H1 (cell line): ENCODE results near the gene UGT1A10. TPM values are rescaled to one million over a fixed set of nuclear protein-coding genes. Genes with fewer than 3 reads are reported as not detected.

Experiments
- CTCF ChIA-PET: fragments of 300-600 bp; sonication (Branson Sonifier 250); formaldehyde crosslinking; loops from one replicate; lab custom pipeline; 2021; ENCODE audit not compliant: partially characterized antibody; lab: Charles Lee
- POLR2A ChIA-PET: fragments of 300-600 bp; sonication (Branson Sonifier 250); formaldehyde crosslinking; loops from one replicate; lab custom pipeline; 2021; ENCODE audit warnings: inconsistent platforms; ENCODE audit not compliant: partially characterized antibody; lab: Charles Lee
- DNase-seq, 2 experiments: peaks; one replicate each; pipeline versions ENCODE4 v3.0.0 to v3.0.0-alpha.2; 2010 to 2022; ENCODE audit warnings: low spot score in 2 of 2, low read depth in 1 of 2, mixed read lengths in 1 of 2
- FAIRE-seq: peaks from 2 replicates; lab custom pipeline; 2011; peaks lifted over from hg19 to GRCh38; lab: Jason Lieb, UNC
- H2AFZ ChIP-seq: 2 replicates; pipeline ENCODE4 v1.8.1; 2012; ENCODE audit warnings: low read length, inconsistent platforms
- H2AK5ac ChIP-seq: 2 replicates; pipeline ENCODE4 v1.6.1; 2013; ENCODE audit warnings: low read depth, low read length
- H2BK120ac ChIP-seq: replicated peaks from 2 replicates; pipeline ENCODE3; 2013; ENCODE audit warnings: low read depth, low read length, inconsistent platforms
- H2BK12ac ChIP-seq: 2 replicates; pipeline ENCODE4 v1.6.1; 2013; ENCODE audit warnings: low read depth, low read length
- H2BK15ac ChIP-seq: 2 replicates; pipeline ENCODE4 v1.6.1; 2013; ENCODE audit warnings: low read length
- H2BK20ac ChIP-seq: 2 replicates; pipeline ENCODE4 v1.6.1; 2013; ENCODE audit warnings: low read length
- H2BK5ac ChIP-seq: 2 replicates; pipeline ENCODE4 v1.6.1; 2013; ENCODE audit warnings: low read depth, low read length
- H3K14ac ChIP-seq: 2 replicates; pipeline ENCODE4 v1.6.1; 2013; ENCODE audit warnings: inconsistent platforms; ENCODE audit not compliant: insufficient read length
- H3K18ac ChIP-seq: 2 replicates; pipeline ENCODE4 v1.6.1; 2013; ENCODE audit warnings: low read length; ENCODE audit errors: extremely low read depth
- H3K23ac ChIP-seq: 2 replicates; pipeline ENCODE4 v1.6.1; 2013; ENCODE audit warnings: inconsistent platforms; ENCODE audit not compliant: insufficient read length
- H3K23me2 ChIP-seq: 2 replicates; pipeline ENCODE4 v1.6.1; 2013; ENCODE audit warnings: low read depth, low read length
- H3K27ac ChIP-seq: 2 replicates; pipeline ENCODE4 v1.6.1; 2011; ENCODE audit warnings: low read depth, low read length, inconsistent platforms
- H3K27me3 ChIP-seq, 4 experiments: replicated peaks in 1 of 4; 1 replicate in 1 of 4; 2 replicates in 3 of 4; pipeline versions ENCODE4 v1.6.1 to v1.8.1; 2011 to 2013; ENCODE audit warnings: low read length in 3 of 4, mild to moderate bottlenecking in 3 of 4, inconsistent platforms in 2 of 4, mixed read lengths in 2 of 4, moderate library complexity in 1 of 4; ENCODE audit not compliant: control insufficient read depth in 3 of 4, insufficient read depth in 3 of 4; ENCODE audit errors: extremely low read depth in 1 of 4
- H3K36me3 ChIP-seq, 4 experiments: 2 replicates each; pipeline versions ENCODE4 v1.6.1 to v1.8.1; 2011 to 2013; ENCODE audit warnings: mild to moderate bottlenecking in 4 of 4, low read length in 3 of 4, moderate library complexity in 2 of 4, control low read depth in 1 of 4, inconsistent platforms in 1 of 4; ENCODE audit not compliant: insufficient read depth in 4 of 4, control insufficient read depth in 2 of 4
- H3K4ac ChIP-seq: replicated peaks from 2 replicates; pipeline ENCODE3; 2013; ENCODE audit warnings: low read length, low read depth, mixed read lengths, inconsistent platforms; ENCODE audit not compliant: insufficient read length
- H3K4me1 ChIP-seq, 4 experiments: replicated peaks in 1 of 4; 1 replicate in 1 of 4; 2 replicates in 3 of 4; pipeline versions ENCODE4 v1.6.1 to v1.8.1; 2011 to 2013; ENCODE audit warnings: low read length in 3 of 4, inconsistent platforms in 2 of 4, mixed read lengths in 1 of 4; ENCODE audit not compliant: insufficient read depth in 4 of 4, control insufficient read depth in 3 of 4
- H3K4me2 ChIP-seq, 2 experiments: 2 replicates each; pipeline versions ENCODE4 v1.6.1 to v1.8.1; 2011 to 2013; ENCODE audit warnings: low read depth in 2 of 2, low read length in 2 of 2, control low read depth in 1 of 2, inconsistent platforms in 1 of 2, mild to moderate bottlenecking in 1 of 2; ENCODE audit not compliant: insufficient read depth in 1 of 2
- H3K4me3 ChIP-seq, 4 experiments: fragments of 200-600, 300-600 bp in 1 of 4; sonication (generic), shearing (Covaris generic), sonication (Bioruptor Twin) in 1 of 4; 2 replicates each; pipeline versions ENCODE4 v1.5.1 to v1.8.1; 2011 to 2016; ENCODE audit warnings: low read length in 4 of 4, low read depth in 3 of 4, control low read depth in 2 of 4, inconsistent platforms in 2 of 4, mild to moderate bottlenecking in 2 of 4, mixed read lengths in 1 of 4, moderate library complexity in 1 of 4; ENCODE audit not compliant: insufficient read depth in 2 of 4; ENCODE audit errors: extremely low read depth in 1 of 4
- H3K56ac ChIP-seq: replicated peaks from 2 replicates; pipeline ENCODE3; 2013; ENCODE audit warnings: low read depth, mild to moderate bottlenecking, mixed read lengths, low read length, inconsistent platforms; ENCODE audit not compliant: insufficient read length
- H3K79me1 ChIP-seq: 2 replicates; pipeline ENCODE4 v1.6.1; 2013; ENCODE audit warnings: low read depth, low read length, control low read depth
- H3K79me2 ChIP-seq, 2 experiments: 2 replicates each; pipeline versions ENCODE4 v1.6.1 to v1.8.1; 2012 to 2013; ENCODE audit warnings: low read length in 2 of 2, mild to moderate bottlenecking in 2 of 2, inconsistent platforms in 1 of 2; ENCODE audit not compliant: insufficient read depth in 2 of 2, control insufficient read depth in 1 of 2
- H3K9ac ChIP-seq, 4 experiments: replicated peaks in 1 of 4; 1 replicate in 1 of 4; 2 replicates in 3 of 4; pipeline versions ENCODE4 v1.6.1 to v1.8.1; 2011 to 2013; ENCODE audit warnings: low read depth in 3 of 4, low read length in 3 of 4, control low read depth in 2 of 4, mild to moderate bottlenecking in 2 of 4, moderate library complexity in 2 of 4, inconsistent platforms in 1 of 4; ENCODE audit errors: extremely low read depth in 1 of 4
- H3K9me3 ChIP-seq, 2 experiments: 2 replicates each; pipeline versions ENCODE4 v1.6.1 to v1.8.1; 2012 to 2013; ENCODE audit warnings: mild to moderate bottlenecking in 2 of 2, moderate library complexity in 2 of 2, control low read depth in 1 of 2, inconsistent platforms in 1 of 2, low read depth in 1 of 2, low read length in 1 of 2, mixed read lengths in 1 of 2; ENCODE audit not compliant: insufficient read depth in 2 of 2
- H4K20me1 ChIP-seq, 2 experiments: replicated peaks in 1 of 2; 2 replicates each; pipeline versions ENCODE3 to v1.8.1; 2011 to 2013; ENCODE audit warnings: inconsistent platforms in 2 of 2, low read length in 2 of 2, mild to moderate bottlenecking in 1 of 2; ENCODE audit not compliant: insufficient read depth in 2 of 2, control insufficient read depth in 1 of 2
- H4K5ac ChIP-seq: 2 replicates; pipeline ENCODE4 v1.6.1; 2013; ENCODE audit warnings: low read length, low read depth, mixed read lengths, inconsistent platforms; ENCODE audit not compliant: insufficient read length
- H4K8ac ChIP-seq: 2 replicates; pipeline ENCODE4 v1.8.0; 2013; ENCODE audit warnings: mild to moderate bottlenecking, moderate library complexity, low read length, inconsistent platforms; ENCODE audit not compliant: insufficient read depth; ENCODE audit errors: extremely low read depth
- H4K91ac ChIP-seq: replicated peaks from 2 replicates; pipeline ENCODE3; 2013; ENCODE audit warnings: low read length, mixed read lengths, inconsistent platforms; ENCODE audit not compliant: insufficient read length
- BACH1 ChIP-seq: IDR thresholded peaks from 2 replicates; pipeline ENCODE4 v1.6.1; 2012; ENCODE audit warnings: low read length, improper control_type of control experiment
- EGR1 ChIP-seq: IDR thresholded peaks from 2 replicates; pipeline ENCODE4 v1.6.1; 2011; ENCODE audit warnings: low read depth, low read length, borderline replicate concordance
- GABPA ChIP-seq: IDR thresholded peaks from 2 replicates; pipeline ENCODE4 v1.6.1; 2011; ENCODE audit warnings: mild to moderate bottlenecking, low read length, moderate library complexity, borderline replicate concordance; ENCODE audit not compliant: insufficient read depth
- POLR2A ChIP-seq, 2 experiments: IDR thresholded peaks; 1 replicate in 1 of 2; 2 replicates in 1 of 2; pipeline ENCODE4 v1.6.1; 2011; ENCODE audit warnings: low read depth in 2 of 2, low read length in 2 of 2, mild to moderate bottlenecking in 2 of 2; ENCODE audit errors: control extremely low read depth in 1 of 2
- SAP30 ChIP-seq: fragments of 300-600 bp; sonication (generic); IDR thresholded peaks from 2 replicates; pipeline ENCODE4 v1.7.1; 2012; ENCODE audit warnings: low read length, moderate library complexity, mild to moderate bottlenecking, inconsistent platforms; ENCODE audit not compliant: insufficient read depth, insufficient replicate concordance
- SIN3A ChIP-seq, 2 experiments: IDR thresholded peaks in 1 of 2; conservative IDR thresholded peaks in 1 of 2; 2 replicates each; pipeline ENCODE4 v1.6.1; 2011 to 2012; ENCODE audit warnings: low read length in 2 of 2, improper control_type of control experiment in 1 of 2, low read depth in 1 of 2, mild to moderate bottlenecking in 1 of 2
- TEAD4 ChIP-seq: IDR thresholded peaks from 2 replicates; pipeline ENCODE4 v1.6.1; 2012; ENCODE audit warnings: low read depth, low read length, inconsistent platforms, mixed read lengths
- YY1 ChIP-seq: IDR thresholded peaks from 2 replicates; pipeline ENCODE4 v1.6.1; 2011; ENCODE audit warnings: low read depth, mild to moderate bottlenecking, low read length
- polyA plus RNA-seq, 7 experiments: library from polyadenylated mRNA; depleted of rRNA in 3 of 7; stranded (reverse) in 5 of 7; unstranded in 2 of 7; fragments of >200 nt in 5 of 7; fragments of 200-250 nt in 2 of 7; gene quantifications; 1 replicate in 5 of 7; 2 replicates in 1 of 7; 4 replicates in 1 of 7; pipeline versions ENCODE4 v1.2.1 to v1.2.3, GENCODE V29; 2011 to 2013; ENCODE audit warnings: missing spikeins in 2 of 7, mixed read lengths in 2 of 7
- total RNA-seq: library from RNA; stranded (reverse); fragmentation: NEBNext Ultra II Directional; extraction: Animal tissue kit (Norgen Biotek cat#: 25700); gene quantifications from 2 replicates; pipeline ENCODE4 v1.2.1, GENCODE V29; 2021
- TF ChIP-seq, protein P1 (sequence below): IDR thresholded peaks from 2 replicates; pipeline ENCODE4 v1.6.1; 2012; ENCODE audit warnings: inconsistent platforms
- TF ChIP-seq, protein P2 (sequence below): IDR thresholded peaks from 2 replicates; pipeline ENCODE4 v1.6.1; 2012; ENCODE audit warnings: inconsistent platforms
- TF ChIP-seq, protein P3 (sequence below): IDR thresholded peaks from 2 replicates; pipeline ENCODE4 v1.6.1; 2011; ENCODE audit warnings: low read depth, mild to moderate bottlenecking, low read length; ENCODE audit not compliant: insufficient read depth
- TF ChIP-seq, protein P4 (sequence below): IDR thresholded peaks from 2 replicates; pipeline ENCODE4 v1.6.1; 2012; ENCODE audit warnings: low read length, inconsistent platforms

Gene UGT1A10
- total and polyA plus RNA-seq, 2 of the 8 experiments (the other 6 are each of a cell fraction or from before 2014, with no cell fraction given): not detected

DNA sequence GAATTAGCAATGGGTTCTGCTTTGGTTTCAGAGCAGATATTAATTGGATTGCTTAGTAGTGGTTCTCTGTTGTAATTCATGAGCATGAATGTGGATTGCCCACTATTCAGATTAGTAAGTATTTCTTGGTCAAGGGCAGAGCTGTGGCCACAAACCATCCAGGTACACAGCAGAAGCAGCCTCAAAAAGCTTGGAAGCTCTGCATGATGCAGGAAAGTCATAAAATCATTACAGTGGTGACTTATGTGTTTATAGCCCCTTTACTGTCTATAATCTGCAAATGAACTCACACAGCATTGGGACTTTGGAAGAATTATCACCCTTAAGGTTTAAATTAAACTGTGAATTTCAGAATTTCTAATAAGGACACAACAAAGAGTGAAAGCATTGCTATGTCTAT is 121.9 kb downstream of the UGT1A10 start:
- no peak overlapping the region for H3K4ac ChIP-seq
- FAIRE-seq (no peak), DNase-seq (no peak)
- H3K56ac ChIP-seq: no peak overlapping the region
- H3K4me1 ChIP-seq: no peaks in the 10 kb centered on the region
- H3K27ac ChIP-seq: no peak overlapping the region
- no peak overlapping the region for H2BK5ac ChIP-seq
- no peak overlapping the region for H3K9ac ChIP-seq
- ChIA-PET POLR2A (no interaction called here), CTCF (interaction anchor here (1.2 kb wide), 1 partner anchor 281 kb away, joined by 3 read pairs; no protein-coding TSS in a partner anchor)
- no peak overlapping the region for H2AFZ ChIP-seq
- H3K79me2 ChIP-seq: no peaks in the 10 kb centered on the region
- no peaks in the 10 kb centered on the region for H3K23me2 ChIP-seq
- H3K4me3 ChIP-seq: no peak overlapping the region
- H4K8ac ChIP-seq: no peak overlapping the region
- no peak overlapping the region for H2BK12ac ChIP-seq
- peaks cover 4 to 7% of the 10 kb centered on the region in 2 experiments; a peak in 2 of 4 replicates for H3K9me3 ChIP-seq
- no peak overlapping the region for H4K5ac ChIP-seq
- H4K91ac ChIP-seq: no peak overlapping the region
- H3K23ac ChIP-seq: no peak overlapping the region
- no peak overlapping the region for H2BK120ac ChIP-seq
- no peaks in the 10 kb centered on the region for H3K27me3 ChIP-seq
- H3K36me3 ChIP-seq: no peaks in the 10 kb centered on the region
- no peak overlapping the region for H3K4me2 ChIP-seq
- no peak overlapping the region for H2BK15ac ChIP-seq
- no peaks in the 10 kb centered on the region for H4K20me1 ChIP-seq
- H2BK20ac ChIP-seq: no peak overlapping the region
- no peak overlapping the region for H3K18ac ChIP-seq
- no peaks in the 10 kb centered on the region for H3K79me1 ChIP-seq
- H2AK5ac ChIP-seq: no peak overlapping the region
- no peak overlapping the region for H3K14ac ChIP-seq
- TF ChIP-seq POLR2A (IDR thresholded peaks at IDR 0.05; ENCODE audit: control extremely low read depth in 1 of 2, low read depth in 2 of 2, low read length in 2 of 2) (no peak), SAP30 (no peak), SIN3A (conservative IDR thresholded peaks at IDR 0.05 in 1 of 2, IDR thresholded peaks at IDR 0.05 in 1 of 2; ENCODE audit: low read depth in 1 of 2, low read length in 2 of 2) (no peak), GABPA (no peak), TEAD4 (no peak), BACH1 (no peak), EGR1 (no peak), YY1 (no peak)
- TF ChIP-seq, protein P1, sequence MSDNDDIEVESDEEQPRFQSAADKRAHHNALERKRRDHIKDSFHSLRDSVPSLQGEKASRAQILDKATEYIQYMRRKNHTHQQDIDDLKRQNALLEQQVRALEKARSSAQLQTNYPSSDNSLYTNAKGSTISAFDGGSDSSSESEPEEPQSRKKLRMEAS: no peak
- TF ChIP-seq, protein P2, sequence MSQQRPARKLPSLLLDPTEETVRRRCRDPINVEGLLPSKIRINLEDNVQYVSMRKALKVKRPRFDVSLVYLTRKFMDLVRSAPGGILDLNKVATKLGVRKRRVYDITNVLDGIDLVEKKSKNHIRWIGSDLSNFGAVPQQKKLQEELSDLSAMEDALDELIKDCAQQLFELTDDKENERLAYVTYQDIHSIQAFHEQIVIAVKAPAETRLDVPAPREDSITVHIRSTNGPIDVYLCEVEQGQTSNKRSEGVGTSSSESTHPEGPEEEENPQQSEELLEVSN: no peak
- TF ChIP-seq, protein P3, sequence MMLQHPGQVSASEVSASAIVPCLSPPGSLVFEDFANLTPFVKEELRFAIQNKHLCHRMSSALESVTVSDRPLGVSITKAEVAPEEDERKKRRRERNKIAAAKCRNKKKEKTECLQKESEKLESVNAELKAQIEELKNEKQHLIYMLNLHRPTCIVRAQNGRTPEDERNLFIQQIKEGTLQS: no peak
- TF ChIP-seq, protein P4, sequence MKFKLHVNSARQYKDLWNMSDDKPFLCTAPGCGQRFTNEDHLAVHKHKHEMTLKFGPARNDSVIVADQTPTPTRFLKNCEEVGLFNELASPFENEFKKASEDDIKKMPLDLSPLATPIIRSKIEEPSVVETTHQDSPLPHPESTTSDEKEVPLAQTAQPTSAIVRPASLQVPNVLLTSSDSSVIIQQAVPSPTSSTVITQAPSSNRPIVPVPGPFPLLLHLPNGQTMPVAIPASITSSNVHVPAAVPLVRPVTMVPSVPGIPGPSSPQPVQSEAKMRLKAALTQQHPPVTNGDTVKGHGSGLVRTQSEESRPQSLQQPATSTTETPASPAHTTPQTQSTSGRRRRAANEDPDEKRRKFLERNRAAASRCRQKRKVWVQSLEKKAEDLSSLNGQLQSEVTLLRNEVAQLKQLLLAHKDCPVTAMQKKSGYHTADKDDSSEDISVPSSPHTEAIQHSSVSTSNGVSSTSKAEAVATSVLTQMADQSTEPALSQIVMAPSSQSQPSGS: no peak
